ENCODE measurements around the gene ACTMAP. TPM values are rescaled to one million over a fixed set of nuclear protein-coding genes. Genes with fewer than 3 reads are reported as not detected.

Gene ACTMAP
- polyA plus RNA-seq, 1 of the 3 experiments (the other 2 are of a cell fraction) = 6.4 TPM

- TF ChIP-seq FOSL2 (IDR thresholded peaks at IDR 0.05; ENCODE audit: borderline replicate concordance, low read depth) = no peak
- no peak for TF ChIP-seq MXI1 (IDR thresholded peaks at IDR 0.05; ENCODE audit: low read depth, low read length)
- no peak for TF ChIP-seq EP300 (IDR thresholded peaks at IDR 0.05; ENCODE audit: borderline replicate concordance in 1 of 2, low read depth in 1 of 2, low read length in 1 of 2)
- no peak for TF ChIP-seq YY1 (IDR thresholded peaks at IDR 0.05; ENCODE audit: low read depth)
- no peak for TF ChIP-seq TCF12 (IDR thresholded peaks at IDR 0.05)
- no peak for TF ChIP-seq JUND (IDR thresholded peaks at IDR 0.05)
- TF ChIP-seq PBX3 (IDR thresholded peaks at IDR 0.05) = no peak
- no peak for TF ChIP-seq CHD2 (IDR thresholded peaks at IDR 0.05; ENCODE audit: low read length, partially characterized antibody)
- TF ChIP-seq USF2 (IDR thresholded peaks at IDR 0.05; ENCODE audit: borderline replicate concordance, low read depth, low read length) = no peak
- TF ChIP-seq FOXJ3 (CRISPR knock-in tag; IDR thresholded peaks at IDR 0.05) = no peak
- no peak for TF ChIP-seq RAD21 (IDR thresholded peaks at IDR 0.05; ENCODE audit: low read length)
- no peak for TF ChIP-seq CTCF (IDR thresholded peaks at IDR 0.05)
- TF ChIP-seq ELF1 (IDR thresholded peaks at IDR 0.05) = no peak
- TF ChIP-seq GATA2 (CRISPR knock-in tag; IDR thresholded peaks at IDR 0.05) = no peak
- no peak for TF ChIP-seq NRF1 (IDR thresholded peaks at IDR 0.05; ENCODE audit: low read depth, low read length)
- no peak for TF ChIP-seq MAX (IDR thresholded peaks at IDR 0.05; ENCODE audit: low read depth)
- Histone ChIP-seq H3K27ac (ENCODE audit: low read depth in 2 of 2, low read length in 1 of 2) (no peak overlapping the region), H3K4me2 (no peak overlapping the region), H3K27me3 (ENCODE audit: insufficient read depth) (no peaks in the 10 kb centered on the region), H3K79me2 (ENCODE audit: insufficient read depth) (peaks cover 52% of the 10 kb centered on the region), H3K9me3 (no peaks in the 10 kb centered on the region), H3K9me2 (no peaks in the 10 kb centered on the region), H3F3A (replicated peaks; ENCODE audit: insufficient read depth) (no peaks in the 10 kb centered on the region), H2AFZ (ENCODE audit: low read depth) (no peak overlapping the region), H3K4me1 (ENCODE audit: control insufficient read depth in 1 of 2, insufficient read depth in 2 of 2, low read depth in 1 of 2, low read length in 1 of 2) (peaks cover 0 to 3% of the 10 kb centered on the region in 2 experiments; a peak in 1 of 4 replicates), H3K9ac (no peak overlapping the region), H3K36me3 (replicated peaks in 1 of 2; ENCODE audit: control insufficient read depth in 1 of 2, insufficient read depth in 2 of 2, low read length in 1 of 2) (peaks cover 0 to 38% of the 10 kb centered on the region in 2 experiments), H4K20me1 (ENCODE audit: insufficient read depth) (peaks cover 7% of the 10 kb centered on the region; the same call in 1 of the 2 replicates), H3K4me3 (ENCODE audit: low read depth in 2 of 2, low read length in 1 of 2) (no peak overlapping the region)
- ChIA-PET POLR2A (no interaction called here), CTCF (interaction anchor here (0.6 to 1.6 kb wide), 2 partner anchors 10 to 90 kb away, joined by 3 to 4 read pairs; no protein-coding TSS in a partner anchor)
- WGBS (ENCODE audit: low lambda C conversion rate) = 98% methylated on average over 3 of the region's 3 CpGs
- DNase-seq = no peak
These were observed 25.4 kb downstream of the ACTMAP start for GRCh38 chr19:40724855-40725254.

Data from SK-N-SH (cell line).